Mucosa of rectum (tissue), 2 donors: ENCODE measurements around the gene SFRP4.
"Not testable (repeated sequence)": the region's sequence is repeated elsewhere in the genome, so short reads cannot be mapped to it uniquely, and the experiment has no call there.

ENCODE experiments used
- H3K27ac ChIP-seq, 2 donors: one replicate each; pipeline ENCODE4 v1.7.0; 2013; ENCODE audit warnings: inconsistent platforms in 2 of 2, low read depth in 2 of 2, low read length in 2 of 2
- H3K27me3 ChIP-seq, 2 donors: one replicate each; pipeline ENCODE4 v1.7.0; 2013; ENCODE audit warnings: low read length in 2 of 2; ENCODE audit not compliant: control insufficient read depth in 2 of 2, insufficient read depth in 2 of 2
- H3K36me3 ChIP-seq, 2 donors: one replicate each; pipeline ENCODE4 v1.7.0; 2013; ENCODE audit warnings: low read length in 2 of 2; ENCODE audit not compliant: control insufficient read depth in 2 of 2, insufficient read depth in 2 of 2
- H3K4me1 ChIP-seq, 2 donors: one replicate each; pipeline ENCODE4 v1.7.0; 2013; ENCODE audit warnings: low read length in 2 of 2, mild to moderate bottlenecking in 1 of 2; ENCODE audit not compliant: control insufficient read depth in 2 of 2, insufficient read depth in 2 of 2
- H3K4me3 ChIP-seq, 2 donors: one replicate each; pipeline ENCODE4 v1.7.0; 2013; ENCODE audit warnings: low read length in 2 of 2
- H3K9ac ChIP-seq, 2 donors: one replicate each; pipeline ENCODE4 v1.7.0; 2013; ENCODE audit warnings: low read length in 2 of 2, low read depth in 1 of 2, mild to moderate bottlenecking in 1 of 2
- H3K9me3 ChIP-seq, 2 donors: one replicate each; pipeline ENCODE4 v1.7.0; 2013; ENCODE audit warnings: low read length in 2 of 2; ENCODE audit not compliant: control insufficient read depth in 2 of 2
- donor health status: healthy.
- donor health status: Normal muscosa, but diverticular disease.

The SFRP4 gene

DNA sequence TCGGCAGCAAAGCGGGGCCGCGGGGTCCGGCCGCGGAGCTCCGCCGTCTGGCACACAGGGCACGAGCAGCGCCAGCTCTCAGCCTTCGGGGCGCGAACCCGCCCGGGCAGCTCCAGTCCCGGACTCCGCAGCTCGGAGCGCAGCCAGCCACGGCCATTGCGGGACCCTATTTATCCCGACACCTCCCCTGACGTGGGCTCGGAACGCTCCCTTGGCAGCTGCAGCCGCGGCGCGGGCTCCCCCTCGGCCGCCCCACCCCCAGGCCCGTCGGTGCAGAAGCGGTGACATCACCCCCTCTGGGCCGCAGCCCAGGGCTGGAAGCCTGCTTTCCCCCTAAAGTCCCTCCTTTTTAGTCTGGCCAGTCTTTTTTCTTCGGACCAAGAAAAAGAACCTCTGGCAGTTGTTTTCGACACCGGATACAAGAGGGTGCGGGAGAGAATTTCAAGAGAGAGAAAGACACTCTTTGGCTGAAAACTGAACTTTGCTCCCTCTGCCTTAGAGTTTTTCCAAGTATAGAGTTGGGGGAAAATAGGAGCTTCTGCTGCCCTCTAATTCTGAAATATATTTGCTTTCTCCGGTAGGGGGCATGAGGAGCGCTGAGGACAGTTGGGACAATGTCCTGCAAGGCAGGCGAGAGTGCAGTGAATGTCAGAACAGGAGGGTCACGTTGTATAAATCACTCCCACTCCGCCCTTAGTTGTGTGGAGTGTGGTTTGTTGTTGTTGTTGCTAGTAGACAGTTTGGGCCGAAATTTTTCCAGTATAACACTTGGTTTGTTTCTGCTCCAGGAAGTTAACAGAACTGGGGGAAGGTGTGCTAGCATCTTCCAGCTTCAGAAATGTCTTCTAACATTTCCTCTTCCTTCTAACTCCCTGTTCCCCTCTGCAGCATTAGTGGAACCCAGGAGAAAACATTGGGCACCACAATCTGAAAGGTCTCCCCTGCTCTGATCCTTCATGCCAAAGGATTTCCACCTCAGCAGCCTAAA, at the start of gene SFRP4:
SFRP4 (minus strand) TSS at position 145 of the 988 bp plus-strand sequence. CDS start 280 bp downstream, outside the sequence.
- Histone ChIP-seq H3K9ac (peak within 1 kb of the TSS in 1 of 2 donors; percentile 53), H3K4me1 (peaks cover 4 to 13% of the 10 kb centered on the region in 2 donors), H3K36me3 (no peaks in the 10 kb centered on the region), H3K9me3 (no peaks in the 10 kb centered on the region), H3K27ac (no peak within 1 kb of the TSS), H3K4me3 (peak within 1 kb of the TSS; percentile 44 to 63), H3K27me3 (peaks cover 3 to 9% of the 10 kb centered on the region in 2 donors)

- H3K27me3 ChIP-seq: no peaks in the 10 kb centered on the region
- no peaks in the 10 kb centered on the region for H3K4me1 ChIP-seq
- no peak overlapping the region for H3K4me3 ChIP-seq
- H3K36me3 ChIP-seq: no peaks in the 10 kb centered on the region
- no peak overlapping the region for H3K9ac ChIP-seq
- no peaks in the 10 kb centered on the region for H3K9me3 ChIP-seq
- H3K27ac ChIP-seq: no peak overlapping the region
These were observed 47.6 kb upstream of the SFRP4 start for GRCh38 chr7:37964196-37964595.

- Histone ChIP-seq H3K27me3 (no peaks in the 10 kb centered on the region), H3K9ac (no peak overlapping the region), H3K36me3 (no peaks in the 10 kb centered on the region), H3K9me3 (no peaks in the 10 kb centered on the region), H3K4me1 (no peaks in the 10 kb centered on the region), H3K4me3 (no peak overlapping the region), H3K27ac (no peak overlapping the region)
These were observed 44.6 kb upstream of the SFRP4 start for GRCh38 chr7:37961251-37961650.

DNA sequence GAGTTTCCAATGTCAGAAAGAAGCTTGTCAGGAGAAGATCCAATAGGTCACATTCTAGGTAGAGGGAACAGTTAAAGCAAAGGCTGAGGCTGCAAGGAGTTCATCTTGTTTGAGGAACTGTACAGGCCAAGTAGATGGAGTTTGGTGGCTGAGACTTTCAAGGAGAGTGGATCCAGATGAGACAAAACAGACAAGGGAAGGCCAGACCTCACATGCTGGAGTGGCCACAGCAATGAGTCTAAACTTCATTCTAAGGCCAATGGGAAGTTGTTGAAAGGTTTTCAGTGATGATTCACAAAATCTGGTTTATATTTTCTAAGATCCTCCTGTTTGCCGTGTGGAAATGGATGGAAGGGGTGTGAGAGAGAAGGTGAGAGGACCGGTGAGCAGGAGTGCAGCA, 43.9 kb upstream of the SFRP4 start:
- Histone ChIP-seq H3K4me3 (no peak overlapping the region), H3K27ac (no peak overlapping the region), H3K9me3 (no peaks in the 10 kb centered on the region), H3K4me1 (no peaks in the 10 kb centered on the region), H3K9ac (no peak overlapping the region), H3K27me3 (no peaks in the 10 kb centered on the region), H3K36me3 (no peaks in the 10 kb centered on the region)

DNA sequence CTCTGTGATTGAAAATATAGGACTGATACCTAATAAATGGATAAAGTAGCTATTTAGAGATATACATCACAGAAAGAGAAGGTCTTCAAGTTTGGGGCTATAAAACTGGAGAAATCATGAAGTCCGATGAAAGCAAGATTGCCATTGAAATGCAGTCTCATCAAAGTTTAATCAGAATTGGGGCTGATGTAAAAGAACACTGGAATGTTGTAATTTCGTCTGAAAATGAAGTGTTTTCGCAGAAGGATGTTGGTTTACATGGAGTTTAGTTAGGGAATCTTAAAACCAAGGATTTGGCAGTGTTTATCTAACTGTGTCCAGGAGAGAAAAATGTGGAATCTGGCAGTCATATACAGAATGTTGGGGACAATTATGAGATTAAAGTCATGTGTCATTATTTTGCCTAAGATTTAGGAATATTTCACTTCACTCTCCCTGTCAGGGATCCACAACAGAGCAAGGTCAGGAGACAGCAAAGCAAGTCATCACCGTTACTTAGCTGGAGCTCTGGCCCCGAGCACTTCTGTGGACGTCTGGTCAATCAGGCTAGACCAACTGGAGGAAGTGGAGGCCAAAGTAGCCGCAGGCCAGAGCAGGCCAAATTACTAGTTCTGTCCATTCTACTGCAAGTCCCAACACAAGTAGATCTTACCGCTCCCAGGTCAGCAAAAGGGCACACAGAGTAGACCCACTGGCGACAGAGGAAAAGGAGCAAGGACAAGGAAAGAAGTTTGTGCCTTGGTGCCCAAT, 40.8 kb upstream of the SFRP4 start:
- Histone ChIP-seq H3K9me3 (no peaks in the 10 kb centered on the region), H3K36me3 (no peaks in the 10 kb centered on the region), H3K27ac (no peak overlapping the region), H3K4me3 (no peak overlapping the region), H3K27me3 (no peaks in the 10 kb centered on the region), H3K4me1 (no peaks in the 10 kb centered on the region), H3K9ac (no peak overlapping the region)

DNA sequence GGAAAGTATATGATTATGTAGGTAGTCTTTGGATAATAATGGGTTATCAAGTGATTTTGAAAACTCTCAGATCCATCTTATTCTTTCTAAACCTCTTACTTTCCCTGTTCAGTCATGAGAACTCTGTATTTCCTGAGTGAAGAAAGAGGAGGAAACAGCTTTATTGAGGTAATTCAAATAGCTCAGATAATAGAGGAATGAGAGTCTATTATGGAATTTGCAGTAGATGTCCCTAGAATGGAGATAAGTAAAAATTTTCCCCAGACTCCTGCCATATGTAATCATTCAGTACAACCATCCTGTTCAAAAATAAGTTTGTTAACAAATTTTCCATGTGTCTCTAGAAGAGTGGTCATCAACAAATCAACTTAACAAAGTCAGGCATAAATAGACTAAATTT, 40.2 kb upstream of the SFRP4 start:
- no peaks in the 10 kb centered on the region for H3K27me3 ChIP-seq
- no peaks in the 10 kb centered on the region for H3K4me1 ChIP-seq
- no peaks in the 10 kb centered on the region for H3K9me3 ChIP-seq
- no peak overlapping the region for H3K4me3 ChIP-seq
- no peak overlapping the region for H3K9ac ChIP-seq
- no peaks in the 10 kb centered on the region for H3K36me3 ChIP-seq
- no peak overlapping the region for H3K27ac ChIP-seq

DNA sequence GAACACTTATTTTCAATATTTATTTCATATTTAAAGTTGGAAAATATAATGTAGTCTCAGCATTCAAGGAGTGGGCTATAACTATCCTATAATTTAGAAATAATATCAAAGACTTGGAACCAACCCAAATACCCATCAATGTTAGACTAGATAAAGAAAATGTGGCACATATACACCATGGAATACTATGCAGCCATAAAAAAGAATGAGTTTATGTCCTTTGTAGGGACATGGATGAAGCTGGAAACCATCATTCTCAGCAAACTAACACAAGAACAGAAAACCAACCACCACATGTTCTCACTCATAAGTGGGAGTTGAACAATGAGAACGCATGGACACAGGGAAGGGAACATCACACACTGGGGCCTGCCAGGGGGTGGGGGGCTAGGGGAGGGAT, 37.6 kb upstream of the SFRP4 start:
- H3K27me3 ChIP-seq, H3K36me3 ChIP-seq, H3K4me3 ChIP-seq: not testable (repeated sequence)

GRCh38 chr7:37952240-37952639, 35.6 kb upstream of the SFRP4 start:
- H3K4me3 ChIP-seq: no peak overlapping the region
- no peak overlapping the region for H3K27ac ChIP-seq
- no peaks in the 10 kb centered on the region for H3K4me1 ChIP-seq
- H3K27me3 ChIP-seq: no peaks in the 10 kb centered on the region
- H3K9me3 ChIP-seq: no peaks in the 10 kb centered on the region
- no peak overlapping the region for H3K9ac ChIP-seq
- no peaks in the 10 kb centered on the region for H3K36me3 ChIP-seq

More for the DNA sequence above, 37.6 kb upstream of the SFRP4 start:
- not testable (repeated sequence) for H3K9me3 ChIP-seq, H3K9ac ChIP-seq, H3K4me1 ChIP-seq, H3K27ac ChIP-seq

DNA sequence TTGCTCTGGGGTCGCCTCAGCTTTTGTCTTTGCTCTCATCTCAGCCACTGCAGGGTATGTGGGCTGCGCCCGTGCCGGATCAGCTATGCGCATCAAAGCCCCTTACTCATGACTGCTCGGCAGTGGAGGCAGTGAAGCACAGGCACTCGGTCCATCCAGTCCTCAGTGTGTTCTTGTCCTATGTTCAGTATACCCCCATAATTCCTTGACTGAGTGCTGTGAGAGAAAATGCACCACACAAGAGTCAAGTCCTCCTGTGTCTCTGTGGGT, 31.3 kb upstream of the SFRP4 start:
- Histone ChIP-seq H3K27ac (no peak overlapping the region), H3K27me3 (no peaks in the 10 kb centered on the region)

More for the DNA sequence above, 31.3 kb upstream of the SFRP4 start:
- Histone ChIP-seq H3K36me3 (no peaks in the 10 kb centered on the region), H3K9me3 (no peaks in the 10 kb centered on the region), H3K9ac (no peak overlapping the region), H3K4me1 (peaks cover under 1 to 6% of the 10 kb centered on the region in 2 donors), H3K4me3 (no peak overlapping the region)
